Erythroblast (primary cell): ENCODE measurements around the gene GLIS1.

Experiments
- GATA1 ChIP-seq: IDR thresholded peaks from 2 replicates; pipeline ENCODE4 v1.6.1; 2011; ENCODE audit warnings: low read depth, mild to moderate bottlenecking, control low read depth, low read length, moderate library complexity
- POLR2A ChIP-seq: IDR thresholded peaks from 2 replicates; pipeline ENCODE4 v1.6.1; 2011; ENCODE audit warnings: mild to moderate bottlenecking, low read length

- TF ChIP-seq GATA1 (no peak), POLR2A (no peak)
Observed at GRCh38 chr1:53727461-53728092, 11.4 kb downstream of the GLIS1 start.
